ENCODE data around the gene MOBP.

- TF ChIP-seq EP300 (IDR thresholded peaks at IDR 0.05): no peak
- TF ChIP-seq POLR2AphosphoS5 (IDR thresholded peaks at IDR 0.05): no peak
- TF ChIP-seq CTCF (IDR thresholded peaks at IDR 0.05): no peak
These were observed 62.1 kb downstream of the MOBP start for GRCh38 chr3:39529577-39529976.

Data from stomach (tissue), 4 donors.